Brain pericyte (primary cell): Measurements from ENCODE around the gene APOO.

Source experiments
- DNase-seq: peaks from one replicate; pipeline ENCODE4 v3.0.0-alpha.2; 2012; ENCODE audit warnings: low read depth, low spot score

APOO gene

GRCh38 chrX:23819385-23820234 is 88.1 kb downstream of the APOO start:
- no peak for DNase-seq

- DNase-seq, result no peak
These were observed 89.8 kb downstream of the APOO start for GRCh38 chrX:23817979-23818336.

DNA sequence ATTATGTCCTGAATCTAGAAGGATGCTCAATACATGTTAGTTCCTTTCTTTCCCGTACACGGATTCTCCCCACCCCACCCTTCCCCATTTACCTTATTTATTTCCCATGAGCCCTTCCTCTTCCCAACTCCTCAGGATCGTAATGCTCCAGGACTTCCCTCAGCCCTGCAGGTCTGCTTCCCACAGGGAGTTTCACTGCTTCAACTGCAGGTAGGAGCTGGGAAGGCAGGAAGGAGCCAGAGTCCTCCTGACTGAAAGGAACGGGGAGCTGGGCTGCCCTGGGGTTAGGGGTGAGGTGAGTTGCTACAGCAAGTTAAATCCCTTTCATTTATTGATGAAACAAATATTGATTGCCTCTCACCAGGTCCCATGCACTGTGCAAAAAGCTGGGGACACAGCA is 91.6 kb downstream of the APOO start:
- DNase-seq, result no peak

DNA sequence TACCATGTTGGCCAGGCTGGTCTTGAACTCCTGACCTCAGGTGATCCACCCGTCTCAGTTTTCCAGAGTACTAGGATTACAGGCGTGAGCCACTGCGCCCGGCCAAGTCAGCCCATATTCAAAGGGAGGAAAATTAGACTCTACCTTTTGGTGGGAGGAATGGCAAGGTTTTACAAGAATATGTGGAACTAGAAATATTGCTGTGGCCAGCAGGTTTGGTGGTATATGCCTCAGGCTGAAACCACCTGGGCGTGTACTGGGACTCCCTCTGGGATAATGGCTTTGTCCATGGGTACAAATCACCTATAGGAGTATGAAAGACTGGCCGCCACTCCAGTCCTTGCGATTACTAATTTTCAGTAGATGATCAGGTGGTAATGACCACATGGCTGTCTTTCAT is 92.4 kb downstream of the APOO start:
- no peak for DNase-seq

DNA sequence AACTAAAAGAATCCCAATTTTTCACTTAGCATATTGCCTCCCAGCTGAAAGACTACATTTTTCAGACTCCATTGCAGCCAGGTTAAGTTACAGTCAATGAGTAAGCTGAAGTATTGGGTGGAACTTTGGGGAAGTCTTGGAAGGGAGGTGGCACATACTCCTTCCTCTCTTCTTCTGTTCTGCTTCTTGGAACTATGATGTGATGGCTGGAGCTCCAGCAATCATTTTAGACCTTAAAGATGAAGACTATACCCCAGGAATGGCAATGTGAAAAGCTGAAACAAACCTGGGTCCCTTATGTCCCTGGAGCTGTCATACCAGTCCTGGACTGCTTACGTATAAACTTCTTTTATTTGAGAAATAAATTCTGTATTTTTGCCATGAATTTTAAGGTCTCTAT is 93.9 kb downstream of the APOO start:
- no peak for DNase-seq

GRCh38 chrX:23811656-23812055 is 96.1 kb downstream of the APOO start:
- DNase-seq, result no peak

DNA sequence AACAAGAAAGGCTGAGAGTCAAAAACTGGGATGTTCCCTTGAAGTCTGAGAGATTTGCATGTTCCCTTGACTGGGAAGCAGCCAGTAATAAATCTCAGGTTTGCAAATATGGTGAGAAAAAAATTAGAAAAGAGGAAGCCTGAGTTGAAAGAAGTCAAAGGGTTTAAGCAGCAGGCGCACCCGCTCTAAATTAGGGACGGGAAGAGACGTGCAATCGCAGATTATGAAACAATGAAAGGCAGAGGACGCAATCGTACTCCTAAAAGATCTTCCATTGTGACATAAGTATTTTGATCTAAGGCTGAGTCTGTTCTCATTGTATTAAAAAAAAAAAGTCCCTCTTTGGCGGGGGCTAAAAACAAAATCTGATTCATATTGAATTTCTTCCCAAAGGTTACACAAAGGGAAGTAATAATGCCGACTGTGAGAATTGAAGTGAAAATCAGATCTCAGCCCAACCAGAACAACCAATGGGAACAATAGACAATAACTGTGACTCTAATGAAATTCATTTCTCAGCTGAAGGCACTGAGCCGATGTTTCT is 96.6 kb downstream of the APOO start:
- DNase-seq, result no peak

- no peak for DNase-seq
These were observed 97.5 kb downstream of the APOO start for GRCh38 chrX:23810279-23810678.

DNA sequence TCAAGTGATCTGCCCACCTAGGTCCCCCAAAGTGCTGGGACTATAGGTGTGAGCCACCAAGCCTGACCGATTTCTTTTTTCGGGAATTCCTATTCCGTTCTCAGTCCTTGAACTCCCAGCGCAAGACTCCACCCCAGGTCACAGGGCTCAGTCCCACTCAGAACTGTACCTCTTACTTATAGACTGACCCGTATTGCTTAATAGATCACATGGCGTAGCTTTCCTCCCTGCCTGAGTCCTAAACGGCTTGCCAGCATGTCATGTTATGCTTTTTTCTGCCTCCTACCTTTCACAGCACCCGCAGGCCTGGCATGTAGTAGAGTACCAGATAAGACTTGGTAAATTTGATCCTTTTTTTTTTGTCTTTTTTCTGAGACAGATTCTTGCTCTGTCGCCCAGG is 102.3 kb downstream of the APOO start:
- no peak for DNase-seq

DNA sequence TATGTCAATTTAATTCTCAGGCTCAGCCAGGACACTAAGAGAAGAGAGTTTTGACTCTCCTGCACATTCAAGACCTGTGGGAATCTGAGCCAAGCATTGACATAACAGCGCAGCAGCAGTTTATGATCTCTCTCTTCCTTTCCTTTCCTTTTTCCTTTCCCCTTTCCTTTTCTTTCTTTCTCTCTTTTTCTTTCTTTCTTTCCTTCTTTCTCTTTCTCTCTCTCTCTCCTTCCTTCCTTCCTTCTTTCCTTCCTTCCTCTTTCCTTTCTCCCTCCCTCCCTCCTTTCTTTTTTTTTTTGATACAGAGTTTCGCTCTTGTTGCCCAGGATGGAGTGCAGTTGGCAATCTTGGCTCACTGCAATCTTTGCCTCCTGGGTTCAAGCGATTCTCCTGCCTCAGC is 103.2 kb downstream of the APOO start:
- DNase-seq, result no peak

- no peak for DNase-seq
These were observed 103.8 kb downstream of the APOO start for GRCh38 chrX:23803931-23804381.

DNA sequence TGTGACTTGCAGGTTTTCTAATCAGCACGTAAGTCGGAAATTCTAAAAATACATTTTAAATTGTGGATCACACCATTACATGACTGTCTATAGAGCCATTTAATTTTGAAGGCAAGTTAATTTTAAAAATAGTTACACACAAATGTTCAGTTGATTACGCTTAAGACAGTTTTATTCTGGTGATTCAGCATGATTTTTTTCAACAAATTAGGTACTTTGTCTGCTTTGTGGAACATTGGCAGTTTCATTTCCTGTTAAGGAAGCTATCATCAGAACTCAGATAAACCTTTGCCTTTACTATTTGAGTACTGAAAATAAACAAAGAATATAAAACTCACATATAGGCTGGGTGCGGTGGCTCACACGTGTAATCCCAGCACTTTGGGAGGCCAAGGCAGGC is 105.3 kb downstream of the APOO start:
- no peak for DNase-seq

- DNase-seq, result no peak
These were observed 108.2 kb downstream of the APOO start for GRCh38 chrX:23799469-23800065.

DNA sequence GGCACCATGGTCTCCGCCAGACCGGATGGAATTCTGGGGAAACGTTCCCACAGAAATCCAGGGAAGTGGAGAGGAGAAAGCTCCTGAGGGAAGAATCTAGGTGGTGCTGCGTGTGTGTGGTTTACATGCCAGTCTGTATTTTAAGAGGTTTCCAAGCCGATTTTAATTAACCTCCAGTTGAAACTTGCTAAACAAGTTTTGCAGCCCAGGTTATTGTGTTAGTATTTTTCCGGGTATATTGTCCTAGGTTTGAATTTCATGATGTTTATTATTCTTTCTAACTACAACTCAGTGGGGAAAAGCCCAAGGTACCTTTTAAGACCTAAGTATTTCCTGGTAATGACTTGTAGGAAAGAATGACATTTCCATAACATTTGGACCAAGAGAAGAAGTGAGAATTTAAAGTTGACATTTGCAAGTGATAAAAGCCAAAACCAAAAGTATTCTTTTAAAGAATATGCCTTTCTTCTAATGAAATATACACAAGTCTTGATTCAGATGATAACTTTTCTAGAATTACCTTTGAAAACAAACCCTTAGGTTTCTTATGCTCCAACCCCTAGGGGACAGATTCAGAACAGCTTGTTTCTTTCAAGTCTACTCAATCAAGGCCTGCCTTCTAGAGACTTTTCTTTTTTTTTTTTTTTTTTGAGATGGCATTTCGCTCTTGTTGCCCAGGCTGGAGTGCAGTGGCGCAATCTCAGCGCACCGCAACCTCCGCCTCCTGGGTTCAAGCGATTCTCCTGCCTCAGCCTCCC is 110.2 kb downstream of the APOO start:
- no peak for DNase-seq

- DNase-seq, result no peak
These were observed 112.5 kb downstream of the APOO start for GRCh38 chrX:23795221-23795620.

DNA sequence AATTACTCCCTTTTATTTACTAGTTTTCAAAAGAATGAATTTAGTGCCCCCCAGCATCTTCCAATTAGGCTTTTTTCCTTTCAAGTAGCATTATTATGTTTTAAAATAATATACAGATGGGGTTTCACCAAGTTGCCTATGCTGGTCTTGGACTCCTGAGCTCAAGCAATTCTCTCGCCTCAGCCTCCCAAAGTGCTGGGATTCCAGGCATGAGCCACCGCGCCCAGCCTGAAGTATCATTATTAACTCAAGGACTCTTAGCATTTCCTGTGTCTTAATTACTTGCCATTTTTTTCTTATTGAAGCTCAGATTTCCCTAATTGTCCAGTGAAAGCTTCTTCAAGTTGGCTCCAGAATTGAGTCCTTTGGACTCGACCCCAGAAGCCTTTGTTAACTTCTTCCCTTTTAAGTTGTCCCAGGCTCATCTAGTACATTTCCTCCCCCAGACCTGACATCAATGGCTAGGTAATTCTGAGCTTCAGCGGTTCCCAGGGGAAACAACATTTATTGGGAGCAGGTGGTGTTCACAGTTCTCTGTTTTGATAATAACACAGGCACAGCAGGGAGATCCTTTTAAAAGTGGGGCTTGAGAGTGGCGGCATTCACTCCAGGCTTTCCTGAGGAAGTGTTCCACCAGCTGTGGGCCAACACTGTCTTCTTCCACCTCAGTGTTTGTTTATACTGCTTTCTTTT is 114.7 kb downstream of the APOO start:
- DNase-seq, result no peak

GRCh38 chrX:23790155-23790497 is 117.6 kb downstream of the APOO start:
- DNase-seq, result no peak

DNA sequence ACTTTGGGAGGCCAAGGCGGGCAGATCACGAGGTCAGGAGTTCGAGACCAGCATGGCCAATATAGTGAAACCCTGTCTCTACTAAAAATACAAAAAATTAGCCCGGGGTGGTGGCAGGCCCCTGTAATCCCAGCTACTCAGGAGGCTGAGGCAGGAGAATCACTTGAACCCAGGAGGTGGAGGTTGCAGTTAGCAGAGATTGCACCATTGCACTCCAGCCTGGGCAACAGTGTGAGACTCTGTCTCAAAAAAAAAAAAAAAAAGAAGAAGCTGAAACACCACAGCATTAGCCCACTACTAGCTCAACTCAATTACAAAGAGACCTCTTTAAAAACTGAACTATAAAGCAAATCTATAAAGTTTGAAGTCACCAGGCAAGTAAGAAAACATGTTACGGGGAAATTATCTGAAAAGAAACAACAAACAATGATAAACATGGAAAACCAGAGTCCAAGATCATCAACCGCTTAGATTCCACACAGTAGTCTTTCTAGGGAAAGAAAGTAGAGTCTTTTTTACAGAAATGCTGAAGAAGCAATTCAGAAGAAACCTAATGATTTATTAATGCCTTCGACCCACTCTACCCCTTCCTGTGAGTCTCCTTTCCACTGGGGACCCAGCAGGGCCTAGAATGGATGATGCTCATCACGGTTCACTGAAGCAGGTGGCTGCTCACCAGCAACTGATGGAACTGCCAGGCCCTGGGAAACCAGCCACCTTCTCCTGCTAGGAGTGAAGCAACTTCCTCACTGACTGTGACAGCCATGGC is 118.2 kb downstream of the APOO start:
- DNase-seq, result no peak

DNA sequence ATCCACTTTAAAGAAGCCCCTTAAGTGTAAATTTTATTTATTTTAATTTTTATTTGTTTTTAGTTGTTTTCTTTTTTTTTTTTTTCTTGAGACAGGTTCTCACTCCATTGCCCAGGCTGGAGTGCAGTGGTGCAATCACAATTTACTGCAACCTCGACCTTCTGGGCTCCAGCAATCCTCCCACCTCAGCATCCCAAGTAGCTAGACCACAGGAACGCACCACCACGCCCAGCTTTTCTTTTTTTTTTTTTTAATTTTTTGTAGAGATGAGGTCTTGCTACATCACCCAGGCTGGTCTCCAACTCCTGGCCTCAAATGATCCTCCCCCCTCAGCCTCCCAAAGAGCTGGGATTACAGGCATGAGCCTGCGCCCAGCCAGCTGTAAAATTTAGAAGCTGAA is 118.8 kb downstream of the APOO start:
- DNase-seq, result no peak

DNA sequence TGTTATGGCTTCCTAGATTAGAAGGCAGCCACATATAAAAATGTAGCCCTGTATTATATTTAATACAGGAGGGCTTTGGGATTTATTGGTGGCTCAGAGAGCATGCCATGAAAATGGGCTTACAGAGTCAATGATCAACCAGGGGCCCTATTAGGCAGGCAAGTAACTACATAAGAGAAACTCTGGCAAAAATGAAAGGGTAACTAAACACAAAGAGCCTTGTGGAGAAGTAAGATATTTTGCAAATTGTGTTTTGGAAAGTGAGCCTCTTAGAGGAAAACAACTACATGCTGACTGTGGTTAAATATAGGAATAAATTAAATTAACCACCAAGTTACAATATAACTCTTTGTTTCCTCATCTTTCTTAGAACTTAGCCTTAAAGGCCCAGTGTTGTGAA is 119.2 kb downstream of the APOO start:
- DNase-seq, result no peak

DNA sequence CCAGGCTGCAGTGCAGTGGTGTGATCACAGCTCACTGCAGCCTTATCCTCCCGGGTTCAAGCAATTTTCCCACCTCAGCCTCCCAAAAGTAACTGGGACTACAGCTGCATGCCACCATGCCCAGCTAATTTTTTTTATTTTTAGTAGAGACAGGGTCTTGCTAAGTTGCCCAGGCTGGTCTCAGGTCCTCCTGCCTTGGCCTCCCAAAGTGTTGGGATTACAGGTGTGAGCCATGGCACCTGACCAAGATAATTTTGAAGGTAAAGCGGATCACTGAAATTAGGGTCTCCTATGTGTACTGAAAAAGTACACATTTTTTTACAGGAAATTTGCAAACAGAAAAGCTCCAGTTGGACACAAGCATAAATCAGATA is 120.0 kb downstream of the APOO start:
- no peak for DNase-seq
